GM18868 (cell line): ENCODE measurements around the gene ZNF407.
"Not testable (repeated sequence)": the region's sequence is repeated elsewhere in the genome, so short reads cannot be mapped to it uniquely, and the experiment has no call there.

Experiments
- ATAC-seq: cut with Tn5 transposase; IDR thresholded peaks from one replicate; pipeline ENCODE4 v1.9.1; 2021; ENCODE audit warnings: mild to moderate bottlenecking, moderate library complexity; ENCODE audit not compliant: unreplicated experiment

Gene ZNF407, protein sequence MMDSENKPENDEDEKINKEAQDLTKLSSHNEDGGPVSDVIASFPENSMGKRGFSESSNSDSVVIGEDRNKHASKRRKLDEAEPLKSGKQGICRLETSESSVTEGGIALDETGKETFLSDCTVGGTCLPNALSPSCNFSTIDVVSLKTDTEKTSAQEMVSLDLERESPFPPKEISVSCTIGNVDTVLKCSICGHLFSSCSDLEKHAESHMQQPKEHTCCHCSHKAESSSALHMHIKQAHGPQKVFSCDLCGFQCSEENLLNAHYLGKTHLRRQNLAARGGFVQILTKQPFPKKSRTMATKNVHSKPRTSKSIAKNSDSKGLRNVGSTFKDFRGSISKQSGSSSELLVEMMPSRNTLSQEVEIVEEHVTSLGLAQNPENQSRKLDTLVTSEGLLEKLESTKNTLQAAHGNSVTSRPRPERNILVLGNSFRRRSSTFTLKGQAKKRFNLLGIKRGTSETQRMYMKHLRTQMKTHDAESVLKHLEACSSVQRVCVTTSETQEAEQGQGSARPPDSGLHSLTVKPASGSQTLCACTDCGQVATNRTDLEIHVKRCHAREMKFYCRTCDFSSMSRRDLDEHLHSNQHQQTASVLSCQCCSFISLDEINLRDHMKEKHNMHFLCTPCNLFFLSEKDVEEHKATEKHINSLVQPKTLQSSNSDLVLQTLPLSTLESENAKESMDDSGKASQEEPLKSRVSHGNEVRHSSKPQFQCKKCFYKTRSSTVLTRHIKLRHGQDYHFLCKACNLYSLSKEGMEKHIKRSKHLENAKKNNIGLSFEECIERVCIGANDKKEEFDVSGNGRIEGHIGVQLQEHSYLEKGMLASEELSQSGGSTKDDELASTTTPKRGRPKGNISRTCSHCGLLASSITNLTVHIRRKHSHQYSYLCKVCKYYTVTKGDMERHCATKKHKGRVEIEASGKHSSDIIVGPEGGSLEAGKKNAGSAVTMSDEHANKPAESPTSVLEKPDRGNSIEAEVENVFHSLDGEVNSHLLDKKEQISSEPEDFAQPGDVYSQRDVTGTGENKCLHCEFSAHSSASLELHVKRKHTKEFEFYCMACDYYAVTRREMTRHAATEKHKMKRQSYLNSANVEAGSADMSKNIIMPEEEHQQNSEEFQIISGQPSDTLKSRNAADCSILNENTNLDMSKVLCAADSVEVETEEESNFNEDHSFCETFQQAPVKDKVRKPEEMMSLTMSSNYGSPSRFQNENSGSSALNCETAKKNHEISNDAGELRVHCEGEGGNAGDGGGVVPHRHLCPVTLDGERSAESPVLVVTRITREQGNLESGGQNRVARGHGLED (N-terminal part only)

DNA sequence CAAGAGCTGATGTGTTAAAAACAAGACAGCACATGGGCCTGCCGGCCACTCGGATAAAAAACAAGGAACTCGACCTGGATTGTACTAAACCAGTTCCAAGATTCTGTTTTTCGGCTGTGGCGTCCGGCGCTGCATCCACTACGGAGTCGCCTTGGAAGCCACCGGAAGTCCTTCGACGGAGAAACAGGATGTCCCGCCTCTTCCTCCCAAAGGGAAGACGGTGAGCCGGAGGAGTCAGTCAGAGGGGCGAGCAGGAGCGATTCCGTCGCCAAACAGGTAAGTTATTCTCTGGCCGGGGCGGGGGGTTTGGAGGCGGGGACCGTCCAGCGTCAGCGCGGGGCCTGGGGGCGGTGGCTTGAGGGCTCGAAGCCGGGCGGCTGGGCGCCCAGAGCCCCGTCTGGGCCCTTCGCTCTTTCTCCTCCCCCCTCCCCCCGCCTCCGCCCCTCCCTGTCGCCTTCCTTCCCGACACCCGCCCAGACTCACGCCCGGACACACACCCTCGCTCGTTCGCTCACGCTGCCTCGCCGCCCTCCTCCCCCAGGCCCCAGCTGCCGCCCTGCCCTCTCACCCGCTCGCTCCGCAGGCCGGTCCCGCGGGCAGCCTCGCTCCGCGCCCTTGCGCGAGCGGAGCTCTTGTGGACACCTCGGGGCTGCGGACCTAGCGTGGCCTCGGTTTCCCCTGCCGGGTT is at the start of gene ZNF407:
Gene ZNF407 (plus strand): TSS at position 209 of the 688 bp plus-strand sequence. CDS start 33,150 bp downstream, outside the sequence.
- ATAC-seq = peak; percentile 72

DNA sequence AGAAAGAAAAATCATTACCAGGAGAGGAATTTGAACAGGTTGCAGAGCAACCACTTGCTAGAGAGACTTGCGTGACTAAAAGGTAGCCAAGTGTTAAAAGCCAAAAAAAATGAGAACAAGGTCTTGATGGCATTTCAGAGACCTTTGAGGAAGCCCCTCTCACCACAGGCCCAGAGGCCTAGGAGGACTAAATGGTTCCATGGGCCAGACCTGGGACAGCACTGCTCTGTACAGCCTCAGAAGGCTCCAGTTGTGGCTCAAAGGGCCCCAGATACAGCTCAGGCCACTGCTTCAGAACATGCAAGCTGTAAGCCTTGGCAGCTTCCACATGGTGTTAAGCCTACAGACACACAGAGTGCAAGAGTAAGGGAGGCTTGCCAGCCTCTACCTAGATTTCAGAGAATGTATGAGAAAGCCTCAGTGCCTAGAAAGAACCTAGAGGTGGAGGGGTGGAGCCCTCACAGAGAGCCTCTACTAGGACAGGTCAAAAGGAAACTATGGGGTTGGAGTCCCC is 48.0 kb upstream of the ZNF407 start:
- ATAC-seq = no peak

DNA sequence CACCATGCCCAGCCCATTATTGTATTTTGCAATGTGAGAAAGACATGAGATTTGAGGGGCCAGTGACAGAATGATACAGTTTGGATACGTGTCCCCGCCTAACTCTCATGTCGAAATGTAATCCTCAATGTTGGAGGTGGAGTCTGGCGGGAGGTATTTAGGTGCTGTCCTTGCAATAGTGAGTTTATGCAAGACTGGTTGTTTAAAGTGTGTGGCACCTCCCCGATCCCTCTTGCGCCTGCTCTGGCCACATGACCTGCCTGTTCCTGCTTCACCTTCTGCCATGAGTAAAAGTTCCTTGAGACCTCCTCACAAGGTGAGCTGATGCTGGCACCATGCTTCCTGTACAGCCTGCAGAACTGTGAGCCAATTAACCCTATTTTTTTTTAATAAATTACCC is 46.8 kb upstream of the ZNF407 start:
- ATAC-seq = no peak

DNA sequence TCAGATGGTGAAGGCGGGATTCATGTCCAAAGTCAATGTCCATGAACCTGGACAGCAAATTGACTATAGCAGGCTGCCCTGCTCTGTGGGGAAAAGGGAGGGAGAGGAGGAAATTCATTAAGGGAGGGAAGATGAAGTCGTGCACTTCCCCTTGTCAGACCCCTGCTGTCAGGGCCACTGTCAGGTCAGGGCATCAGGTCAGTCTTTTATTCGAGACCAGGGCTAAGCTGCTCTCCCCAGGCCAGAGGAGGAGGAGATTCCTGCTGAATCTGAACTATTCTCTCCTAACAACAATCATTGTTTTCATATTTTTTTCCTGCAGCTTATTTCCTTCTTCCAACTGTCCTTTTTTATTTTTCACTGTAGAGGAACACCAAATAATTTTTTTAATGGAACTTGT is 46.2 kb upstream of the ZNF407 start:
- ATAC-seq = no peak

DNA sequence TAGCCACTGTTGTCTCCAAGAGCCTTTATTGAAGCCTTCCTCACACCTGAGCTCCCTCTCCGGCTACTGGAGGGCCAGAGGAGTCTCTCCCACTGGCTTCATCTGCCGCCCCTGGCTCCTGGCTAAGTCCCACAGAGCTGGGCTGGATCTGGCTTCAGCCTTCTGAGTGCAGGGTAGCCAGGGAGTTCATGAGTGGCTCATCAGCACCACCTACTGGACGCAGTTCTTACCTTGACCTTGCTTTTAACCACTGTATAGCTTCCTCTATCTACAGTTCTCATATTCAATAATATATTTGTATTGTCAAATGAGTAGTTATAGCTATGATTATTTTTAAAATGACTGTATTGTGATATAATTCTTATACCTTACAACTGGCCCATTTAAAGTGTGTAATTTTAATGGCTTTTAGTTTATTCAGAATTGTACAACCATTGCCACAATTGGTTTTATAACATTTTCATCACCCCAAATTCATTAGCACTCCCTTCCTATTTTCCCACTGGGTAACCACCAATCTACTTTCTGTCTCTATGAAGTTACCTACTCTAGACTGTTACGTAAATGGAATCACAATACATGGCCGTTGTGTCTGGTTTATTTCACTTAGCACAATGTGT is 45.6 kb upstream of the ZNF407 start:
- peak; percentile 98 for ATAC-seq

DNA sequence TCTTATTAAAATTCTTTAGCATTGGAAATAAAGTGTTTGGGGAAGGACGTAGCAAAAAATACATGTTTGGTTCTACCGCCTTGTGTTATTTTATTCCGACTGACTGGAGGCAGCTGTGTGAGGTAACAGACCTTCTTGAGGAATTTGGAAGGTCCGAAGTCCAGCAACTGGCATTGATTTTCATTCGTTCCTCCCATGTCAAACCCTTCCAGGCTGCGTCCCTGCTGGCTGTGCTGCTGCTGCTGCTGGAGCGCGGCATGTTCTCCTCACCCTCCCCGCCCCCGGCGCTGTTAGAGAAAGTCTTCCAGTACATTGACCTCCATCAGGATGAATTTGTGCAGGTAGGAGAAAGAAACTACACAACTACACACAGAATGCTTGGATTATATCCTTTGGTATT is 41.5 kb upstream of the ZNF407 start:
- no peak for ATAC-seq

DNA sequence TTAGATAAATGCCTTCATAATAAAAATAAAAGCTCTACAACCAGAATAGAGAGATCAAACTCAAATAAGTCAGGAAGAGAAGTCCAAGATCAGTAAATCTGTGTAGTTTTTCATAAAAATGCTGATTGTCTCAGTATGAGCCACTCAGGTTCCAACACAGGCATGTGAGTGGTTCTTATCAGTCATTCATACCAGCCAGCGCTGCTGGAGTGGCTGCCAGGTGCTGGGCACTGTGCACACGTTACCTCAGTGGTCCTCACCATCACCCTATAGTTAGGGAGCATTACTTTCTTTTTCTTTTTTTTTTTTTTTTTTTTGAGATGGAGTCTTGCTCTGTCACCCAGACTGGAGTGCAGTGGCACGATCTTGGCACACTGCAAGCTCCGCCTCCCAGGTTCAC is 39.6 kb upstream of the ZNF407 start:
- ATAC-seq = no peak

DNA sequence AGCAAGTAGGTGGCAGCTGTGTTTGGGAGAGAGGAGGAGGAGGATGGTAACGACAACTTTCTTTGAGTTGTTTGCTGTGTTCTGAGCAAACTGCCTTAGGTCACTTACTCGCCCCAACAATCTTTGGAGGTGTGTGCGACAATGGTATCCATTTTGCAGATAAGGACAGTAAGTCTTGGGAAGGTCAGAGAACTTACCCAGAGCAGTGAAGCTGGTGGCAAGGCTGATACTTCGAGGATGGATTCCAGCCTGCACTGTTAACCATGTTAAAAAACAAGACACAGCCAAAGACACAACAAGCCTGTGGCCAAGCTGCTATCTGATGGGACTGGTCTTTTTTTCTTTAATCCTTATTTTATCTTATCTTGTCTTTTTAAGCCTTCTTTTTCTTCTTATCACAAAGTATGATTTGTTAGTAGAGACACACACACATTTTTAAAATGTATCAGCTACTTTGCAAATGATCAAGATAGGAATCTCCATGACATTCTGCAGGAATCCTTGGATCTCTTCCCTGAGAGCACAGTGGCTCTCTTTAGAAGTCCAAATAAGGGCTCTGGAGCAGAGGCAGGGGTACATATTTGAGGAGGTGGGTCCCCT is 35.4 kb upstream of the ZNF407 start:
- ATAC-seq = no peak

DNA sequence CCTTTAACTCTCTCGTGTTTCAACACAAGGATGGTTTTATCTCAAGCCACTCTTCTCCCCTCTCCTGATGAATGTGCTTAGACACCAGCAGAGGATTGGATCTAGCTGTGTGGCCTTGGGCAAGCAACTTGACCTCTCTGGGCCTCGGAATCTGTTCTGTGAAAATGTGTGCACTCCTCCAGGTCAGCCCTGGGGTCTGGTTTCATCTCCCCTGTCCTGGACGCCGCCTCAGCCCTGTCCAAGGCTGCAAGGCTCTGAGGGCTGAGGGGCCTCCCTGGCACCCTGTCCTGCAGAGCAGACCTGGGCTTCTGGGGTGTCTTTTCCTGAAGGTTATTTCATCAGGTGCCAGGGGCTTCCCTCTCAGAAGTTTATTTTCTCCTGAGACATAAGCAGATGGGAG is 34.9 kb upstream of the ZNF407 start:
- ATAC-seq = no peak

DNA sequence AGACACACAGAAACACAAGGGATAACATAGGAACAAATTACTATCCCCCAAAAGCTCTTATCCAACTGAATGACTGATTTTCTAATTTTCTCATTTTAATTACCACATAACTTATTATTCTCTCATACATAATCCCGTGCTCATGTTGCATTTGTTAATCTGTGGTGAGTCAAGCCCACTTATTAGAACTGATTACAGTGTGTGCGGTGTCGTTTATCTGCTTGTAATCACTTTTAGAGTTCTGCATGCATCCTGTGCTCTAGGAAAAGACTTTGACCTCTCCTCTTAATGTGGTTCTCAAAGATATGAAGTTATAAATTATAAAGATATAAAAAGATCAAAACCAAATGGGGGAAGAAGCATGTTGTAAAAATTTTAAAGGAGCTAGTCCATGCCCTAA is 33.7 kb upstream of the ZNF407 start:
- no peak for ATAC-seq

DNA sequence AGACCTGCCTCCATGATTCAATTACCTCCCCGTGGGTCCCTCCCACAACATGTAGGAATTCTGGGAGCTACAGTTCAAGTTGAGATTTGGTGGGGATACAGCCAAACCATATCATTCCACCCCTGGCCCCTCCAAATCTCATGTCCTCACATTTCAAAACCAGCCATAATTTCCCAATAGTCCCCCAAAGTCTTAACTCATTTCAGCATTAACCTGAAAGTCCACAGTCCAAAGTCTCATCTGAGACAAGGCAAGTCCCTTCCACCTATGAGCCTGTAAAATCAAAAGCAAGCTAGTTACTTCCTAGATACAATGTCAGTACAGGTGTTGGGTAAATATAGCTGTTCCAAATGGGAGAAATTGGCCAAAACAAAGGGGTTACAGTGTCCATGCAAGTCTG is 32.5 kb upstream of the ZNF407 start:
- ATAC-seq = not testable (repeated sequence)

DNA sequence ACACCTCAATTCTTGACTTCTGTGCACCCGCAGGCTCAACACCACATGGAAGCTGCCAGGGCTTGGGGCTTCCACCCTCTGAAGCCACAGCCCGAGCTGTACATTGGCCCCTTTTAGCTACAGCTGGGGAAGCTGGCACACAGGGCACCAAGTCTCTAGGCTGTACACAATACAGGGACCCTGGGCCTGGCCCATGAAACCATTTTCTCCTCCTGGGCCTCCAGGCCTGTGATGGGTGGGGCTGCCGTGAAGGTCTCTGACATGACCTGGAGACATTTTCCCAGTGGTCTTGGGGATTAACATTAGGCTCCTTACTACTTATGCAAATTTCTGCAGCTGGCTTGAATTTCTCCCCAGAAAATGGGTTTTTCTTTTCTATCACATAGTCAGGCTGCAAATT is 31.7 kb upstream of the ZNF407 start:
- not testable (repeated sequence) for ATAC-seq

DNA sequence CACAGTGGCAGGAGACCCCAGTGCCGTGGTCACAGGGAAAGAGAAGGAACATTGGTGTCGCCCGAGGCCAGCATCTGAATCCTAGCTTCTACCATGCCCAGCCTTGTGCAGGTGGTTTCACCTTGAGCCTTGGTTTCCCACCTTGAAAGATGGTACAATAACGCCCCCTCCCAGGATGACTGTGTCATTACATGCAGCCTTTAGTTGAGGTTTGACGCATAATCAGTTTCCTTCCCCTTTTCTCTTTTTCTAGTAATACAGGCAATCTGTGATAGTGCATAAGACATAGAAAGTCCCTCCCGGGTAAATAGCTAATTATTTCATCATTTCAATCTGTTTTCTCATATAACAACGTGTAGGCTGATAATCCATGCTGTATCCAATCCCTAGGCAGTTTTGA is 29.8 kb upstream of the ZNF407 start:
- no peak for ATAC-seq

DNA sequence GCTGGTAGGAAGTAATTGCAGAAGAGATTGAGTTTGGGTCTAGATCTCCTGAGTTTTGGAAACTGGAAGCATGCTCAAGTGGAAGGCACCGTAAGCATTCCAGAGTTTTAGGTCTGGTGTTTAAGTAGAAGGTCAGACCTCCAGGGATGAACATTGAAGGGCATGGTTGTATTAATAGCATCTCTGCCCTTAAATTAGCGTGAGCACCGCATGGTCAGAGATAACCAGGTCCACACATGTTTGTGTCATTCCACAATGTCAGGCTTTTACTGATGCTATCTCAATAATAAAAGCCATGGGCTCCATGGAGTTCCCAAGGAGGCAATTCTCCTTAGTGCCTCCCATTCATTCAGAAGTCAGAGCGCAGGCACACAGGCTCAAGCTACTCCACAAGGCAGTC is 28.3 kb upstream of the ZNF407 start:
- ATAC-seq = no peak

DNA sequence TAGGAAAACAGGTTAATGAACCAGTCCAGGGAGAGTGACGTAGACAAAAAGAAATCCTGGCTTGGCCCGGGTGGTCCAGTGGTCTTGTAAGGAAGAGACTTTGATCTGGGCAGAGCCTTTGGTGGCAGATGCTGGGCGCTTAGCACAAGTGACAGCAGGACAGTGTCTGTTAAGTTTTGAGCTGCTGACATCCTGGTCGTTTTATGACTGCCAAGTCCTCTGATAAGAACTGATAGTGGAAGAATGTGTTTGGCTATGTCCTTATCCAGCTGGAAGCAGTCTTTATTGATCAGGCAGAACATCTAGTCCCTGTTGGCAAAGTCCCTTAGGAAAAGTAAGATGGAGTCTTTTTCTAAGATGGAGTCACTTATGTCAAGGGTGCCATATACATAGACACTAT is 27.4 kb upstream of the ZNF407 start:
- ATAC-seq = no peak

DNA sequence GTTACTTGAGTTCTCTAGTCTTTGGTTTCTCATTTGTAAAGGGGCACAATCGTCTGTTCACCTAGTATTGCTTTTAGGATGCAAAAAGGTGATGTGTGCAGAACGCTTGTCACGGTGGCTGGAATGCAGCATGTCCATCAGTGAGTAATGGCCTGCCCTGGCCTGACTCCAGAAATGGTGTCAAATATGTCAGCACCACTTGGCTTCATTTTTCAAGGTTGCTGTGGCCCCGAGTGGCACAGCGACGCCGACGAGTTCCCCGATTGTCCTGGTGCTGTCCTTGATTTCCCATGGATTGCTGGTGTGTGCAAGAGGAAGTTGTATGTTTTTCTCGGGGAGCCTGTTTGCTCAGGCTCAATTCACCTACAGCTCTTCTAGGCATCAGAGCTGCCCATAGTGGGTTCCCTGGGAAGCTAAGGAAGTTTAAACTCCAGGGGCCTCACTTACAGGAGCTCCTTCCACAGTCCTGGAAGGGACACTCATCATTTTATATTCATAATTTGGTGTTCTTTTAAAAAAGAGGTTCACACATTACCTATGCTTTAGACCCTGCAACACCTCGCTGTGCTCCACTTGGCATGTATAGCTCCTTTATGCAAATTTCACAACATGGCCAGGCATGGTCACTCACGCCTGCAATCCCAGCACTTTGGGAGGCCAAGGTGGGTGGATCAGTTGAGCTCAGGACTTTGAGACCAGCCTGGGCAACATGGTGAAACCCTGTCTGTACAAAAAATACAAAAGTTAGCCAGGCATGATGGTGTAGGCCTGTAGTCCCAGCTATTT is 25.6 kb upstream of the ZNF407 start:
- ATAC-seq = no peak

DNA sequence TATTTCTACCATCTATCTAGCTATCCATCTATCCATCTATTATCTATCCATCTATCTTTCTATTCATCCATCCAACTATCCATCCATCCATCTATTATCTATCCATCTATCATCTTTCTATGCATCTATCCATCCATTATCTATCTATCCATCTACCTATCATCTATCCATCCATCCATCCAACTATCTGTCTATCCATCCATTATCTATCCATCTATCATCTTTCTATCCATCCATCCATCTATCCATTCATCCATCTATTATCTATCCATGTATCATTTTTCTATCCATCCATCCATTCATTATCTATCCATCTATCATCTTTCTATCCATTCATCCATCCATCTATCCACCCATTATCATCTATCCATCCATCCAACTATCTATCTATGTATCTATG is 24.6 kb upstream of the ZNF407 start:
- ATAC-seq = no peak

DNA sequence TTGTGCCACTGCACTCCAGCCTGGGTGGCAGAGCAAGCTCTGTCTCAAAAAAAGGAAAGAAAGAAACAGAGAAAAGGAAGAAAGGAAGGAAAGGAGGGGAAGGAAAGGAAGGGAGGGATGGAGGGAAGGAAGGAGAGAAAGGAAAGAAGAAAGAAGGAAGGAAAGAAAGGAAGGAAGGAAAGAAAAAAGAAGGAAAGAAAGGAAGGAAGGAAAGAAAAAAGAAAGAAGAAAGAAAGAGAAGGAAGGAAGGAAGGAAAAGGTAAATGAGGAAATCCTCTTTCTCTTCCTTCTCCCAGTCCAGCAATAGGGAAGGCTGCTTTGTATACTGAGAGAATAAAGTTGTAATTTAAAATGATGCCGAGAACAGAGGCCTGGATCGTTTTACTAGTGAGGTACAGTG is 22.8 kb upstream of the ZNF407 start:
- ATAC-seq = no peak

DNA sequence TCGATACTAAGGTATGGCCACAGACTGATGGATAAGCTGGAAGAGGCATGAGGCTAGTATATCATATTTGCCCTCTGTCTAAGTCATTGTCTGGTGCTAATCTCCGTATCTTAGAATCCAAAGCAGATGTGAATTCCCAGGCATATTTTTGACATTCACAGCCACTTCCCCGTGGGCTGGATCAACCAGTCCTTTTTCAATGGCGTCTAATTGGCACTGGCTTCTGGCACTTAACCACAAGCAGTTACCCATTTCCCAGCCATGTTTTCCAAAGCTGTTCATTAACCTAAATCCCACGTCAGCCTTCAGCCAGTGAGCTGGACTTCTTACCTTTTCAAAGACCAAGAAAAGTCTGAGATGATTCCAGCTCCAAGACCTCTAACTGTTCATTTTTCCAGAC is 20.7 kb upstream of the ZNF407 start:
- ATAC-seq = no peak
